ENCODE results near the gene TOMM20. TPM values are rescaled to one million over a fixed set of nuclear protein-coding genes. Genes with fewer than 3 reads are reported as not detected.

The TOMM20 gene
- total and polyA plus RNA-seq, 2 of the 8 experiments (the other 6 are each of a cell fraction or from before 2014, with no cell fraction given) = 71.4 to 168 TPM

GRCh38 chr1:235106457-235106856 lies 22.2 kb downstream of the TOMM20 start (continued):
- no peak for TF ChIP-seq CHD7 (IDR thresholded peaks at IDR 0.05; ENCODE audit: insufficient replicate concordance, low read length)
- no peak for TF ChIP-seq SP2 (IDR thresholded peaks at IDR 0.05; ENCODE audit: low read length)
- no peak for TF ChIP-seq NRF1 (IDR thresholded peaks at IDR 0.05; ENCODE audit: low read depth, low read length)

Data from H1 (cell line).